DND-41 (cell line): ENCODE results near the gene LMO7.

Experiments used
- CTCF ChIP-seq: IDR thresholded peaks from 2 replicates; pipeline ENCODE4 v1.5.1; 2012; ENCODE audit warnings: borderline replicate concordance, low read length, moderate library complexity, mild to moderate bottlenecking; ENCODE audit not compliant: poor library complexity, severe bottlenecking; ENCODE audit errors: extremely low read depth
- EZH2 ChIP-seq: IDR thresholded peaks from 3 replicates; pipeline ENCODE4 v1.6.1; 2012; ENCODE audit warnings: borderline replicate concordance, low read depth, mild to moderate bottlenecking, moderate library complexity, low read length, inconsistent platforms; ENCODE audit not compliant: severe bottlenecking

GRCh38 chr13:75652726-75653125, 16.6 kb downstream of the LMO7 start:
- TF ChIP-seq CTCF, result no peak
- no peak for TF ChIP-seq EZH2
